Measurements from ENCODE around the gene IARS1.

The IARS1 gene

GRCh38 chr9:92257327-92257726, 36.2 kb downstream of the IARS1 start:
- no peak for DNase-seq (ENCODE audit: low read depth)
- no peak overlapping the region for H3K4me3 ChIP-seq (ENCODE audit: low read depth, low read length)
- TF ChIP-seq POLR2A (IDR thresholded peaks at IDR 0.05; ENCODE audit: extremely low read depth, insufficient read length) (no peak), CTCF (IDR thresholded peaks at IDR 0.05; ENCODE audit: low read depth, low read length) (no peak), MAX (IDR thresholded peaks at IDR 0.05; ENCODE audit: low read depth, low read length) (no peak), MYC (IDR thresholded peaks at IDR 0.05; ENCODE audit: low read depth, low read length) (no peak)

GRCh38 chr9:92254381-92255337, 38.8 kb downstream of the IARS1 start:
- TF ChIP-seq MAX (IDR thresholded peaks at IDR 0.05; ENCODE audit: low read depth, low read length): no peak
- no peak for TF ChIP-seq POLR2A (IDR thresholded peaks at IDR 0.05; ENCODE audit: extremely low read depth, insufficient read length)
- no peak for TF ChIP-seq CTCF (IDR thresholded peaks at IDR 0.05; ENCODE audit: low read depth, low read length)
- no peak overlapping the region for H3K4me3 ChIP-seq (ENCODE audit: low read depth, low read length)
- DNase-seq (ENCODE audit: low read depth): no peak

- TF ChIP-seq MAX (IDR thresholded peaks at IDR 0.05; ENCODE audit: low read depth, low read length): no peak
- no peak for TF ChIP-seq MYC (IDR thresholded peaks at IDR 0.05; ENCODE audit: low read depth, low read length)
- TF ChIP-seq CTCF (IDR thresholded peaks at IDR 0.05; ENCODE audit: low read depth, low read length): no peak
- TF ChIP-seq POLR2A (IDR thresholded peaks at IDR 0.05; ENCODE audit: extremely low read depth, insufficient read length): no peak
- H3K4me3 ChIP-seq (ENCODE audit: low read depth, low read length): no peak overlapping the region
- DNase-seq (ENCODE audit: low read depth): no peak
These were observed 39.8 kb downstream of the IARS1 start for GRCh38 chr9:92253656-92254055.

- DNase-seq (ENCODE audit: low read depth): no peak
- H3K4me3 ChIP-seq (ENCODE audit: low read depth, low read length): no peak overlapping the region
- TF ChIP-seq MYC (IDR thresholded peaks at IDR 0.05; ENCODE audit: low read depth, low read length): no peak
- no peak for TF ChIP-seq CTCF (IDR thresholded peaks at IDR 0.05; ENCODE audit: low read depth, low read length)
- no peak for TF ChIP-seq POLR2A (IDR thresholded peaks at IDR 0.05; ENCODE audit: extremely low read depth, insufficient read length)
- no peak for TF ChIP-seq MAX (IDR thresholded peaks at IDR 0.05; ENCODE audit: low read depth, low read length)
These were observed 45.5 kb downstream of the IARS1 start for GRCh38 chr9:92247981-92248380.

- TF ChIP-seq CTCF (IDR thresholded peaks at IDR 0.05; ENCODE audit: low read depth, low read length) (no peak), MAX (IDR thresholded peaks at IDR 0.05; ENCODE audit: low read depth, low read length) (no peak), MYC (IDR thresholded peaks at IDR 0.05; ENCODE audit: low read depth, low read length) (no peak), POLR2A (IDR thresholded peaks at IDR 0.05; ENCODE audit: extremely low read depth, insufficient read length) (no peak)
- no peak for DNase-seq (ENCODE audit: low read depth)
- no peak overlapping the region for H3K4me3 ChIP-seq (ENCODE audit: low read depth, low read length)
These were observed 46.2 kb downstream of the IARS1 start for GRCh38 chr9:92247296-92247695.
